KMS-11 (cell line): ENCODE data around the gene CTPS1.

Experiments used
- H2AFZ ChIP-seq: fragments of 200-600 bp; sonication (generic); 2 replicates; pipeline ENCODE4 v1.6.1; 2016; ENCODE audit warnings: antibody characterized with exemption, mixed run types, low read depth
- H3K27ac ChIP-seq: fragments of 200-600 bp; sonication (generic); 2 replicates; pipeline ENCODE4 v1.6.1; 2016; ENCODE audit warnings: mild to moderate bottlenecking, mixed run types
- H3K27me3 ChIP-seq: fragments of 200-600 bp; sonication (generic); 2 replicates; pipeline ENCODE4 v1.6.1; 2017; ENCODE audit warnings: mild to moderate bottlenecking, low read depth, mixed run types, moderate library complexity; ENCODE audit not compliant: insufficient read depth
- H3K36me3 ChIP-seq: fragments of 200-600 bp; sonication (generic); 2 replicates; pipeline ENCODE4 v1.6.1; 2017; ENCODE audit warnings: mild to moderate bottlenecking, mixed run types; ENCODE audit not compliant: insufficient read depth
- H3K4me1 ChIP-seq: fragments of 200-600 bp; sonication (generic); 2 replicates; pipeline ENCODE4 v1.6.1; 2016; ENCODE audit warnings: mild to moderate bottlenecking, low read depth, mixed run types; ENCODE audit not compliant: poor library complexity, severe bottlenecking
- H3K4me2 ChIP-seq: fragments of 200-600 bp; sonication (generic); 2 replicates; pipeline ENCODE4 v1.7.0; 2016; ENCODE audit warnings: mild to moderate bottlenecking, mixed run types
- H3K4me3 ChIP-seq: fragments of 200-600 bp; sonication (generic); IDR thresholded peaks from 2 replicates; pipeline ENCODE4 v1.6.1; 2017; ENCODE audit warnings: low read depth, low read length, mixed read lengths; ENCODE audit not compliant: insufficient read depth
- H3K79me2 ChIP-seq: fragments of 200-600 bp; sonication (generic); 2 replicates; pipeline ENCODE4 v1.6.1; 2016; ENCODE audit warnings: low read depth, mixed run types; ENCODE audit not compliant: insufficient read depth
- H3K9ac ChIP-seq: fragments of 200-600 bp; sonication (generic); 2 replicates; pipeline ENCODE4 v1.6.1; 2016; ENCODE audit warnings: mild to moderate bottlenecking, mixed run types
- H4K20me1 ChIP-seq: fragments of 200-600 bp; sonication (generic); 2 replicates; pipeline ENCODE4 v1.6.1; 2016; ENCODE audit warnings: mild to moderate bottlenecking, mixed run types; ENCODE audit not compliant: insufficient read depth
- TF ChIP-seq, protein P1 (sequence below): fragments of 200-600 bp; sonication (generic); conservative IDR thresholded peaks from 2 replicates; pipeline ENCODE4 v1.6.1; 2017; ENCODE audit warnings: low read depth, mild to moderate bottlenecking, antibody characterized with exemption, low read length, moderate library complexity, mixed read lengths

CTPS1 gene

DNA sequence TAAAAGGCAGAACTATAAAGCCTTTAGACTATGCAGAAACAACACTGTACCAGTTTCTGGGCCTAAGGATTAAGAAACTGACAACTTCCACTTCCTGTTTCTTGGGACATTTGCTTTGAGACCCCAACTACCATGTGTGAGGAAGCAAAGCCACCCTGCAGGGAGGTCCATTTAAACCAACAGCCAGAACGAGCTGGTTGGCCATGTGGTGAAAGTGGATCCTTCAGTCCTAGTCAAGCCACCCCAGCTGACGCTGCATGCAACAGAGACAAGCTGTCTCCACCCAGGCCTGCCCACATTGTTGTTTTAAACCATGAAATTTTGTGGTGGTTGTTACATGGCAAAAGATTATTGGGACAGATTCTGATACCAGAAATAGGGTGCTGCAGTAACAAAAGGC is 73.8 kb downstream of the CTPS1 start:
- Histone ChIP-seq H4K20me1 (no peaks in the 10 kb centered on the region), H2AFZ (no peak overlapping the region), H3K27ac (no peak overlapping the region), H3K9ac (no peak overlapping the region), H3K4me3 (no peak overlapping the region), H3K4me1 (no peaks in the 10 kb centered on the region), H3K27me3 (no peaks in the 10 kb centered on the region), H3K79me2 (no peaks in the 10 kb centered on the region), H3K4me2 (no peak overlapping the region), H3K36me3 (no peaks in the 10 kb centered on the region)
- TF ChIP-seq, protein P1, sequence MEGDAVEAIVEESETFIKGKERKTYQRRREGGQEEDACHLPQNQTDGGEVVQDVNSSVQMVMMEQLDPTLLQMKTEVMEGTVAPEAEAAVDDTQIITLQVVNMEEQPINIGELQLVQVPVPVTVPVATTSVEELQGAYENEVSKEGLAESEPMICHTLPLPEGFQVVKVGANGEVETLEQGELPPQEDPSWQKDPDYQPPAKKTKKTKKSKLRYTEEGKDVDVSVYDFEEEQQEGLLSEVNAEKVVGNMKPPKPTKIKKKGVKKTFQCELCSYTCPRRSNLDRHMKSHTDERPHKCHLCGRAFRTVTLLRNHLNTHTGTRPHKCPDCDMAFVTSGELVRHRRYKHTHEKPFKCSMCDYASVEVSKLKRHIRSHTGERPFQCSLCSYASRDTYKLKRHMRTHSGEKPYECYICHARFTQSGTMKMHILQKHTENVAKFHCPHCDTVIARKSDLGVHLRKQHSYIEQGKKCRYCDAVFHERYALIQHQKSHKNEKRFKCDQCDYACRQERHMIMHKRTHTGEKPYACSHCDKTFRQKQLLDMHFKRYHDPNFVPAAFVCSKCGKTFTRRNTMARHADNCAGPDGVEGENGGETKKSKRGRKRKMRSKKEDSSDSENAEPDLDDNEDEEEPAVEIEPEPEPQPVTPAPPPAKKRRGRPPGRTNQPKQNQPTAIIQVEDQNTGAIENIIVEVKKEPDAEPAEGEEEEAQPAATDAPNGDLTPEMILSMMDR, result no peak

DNA sequence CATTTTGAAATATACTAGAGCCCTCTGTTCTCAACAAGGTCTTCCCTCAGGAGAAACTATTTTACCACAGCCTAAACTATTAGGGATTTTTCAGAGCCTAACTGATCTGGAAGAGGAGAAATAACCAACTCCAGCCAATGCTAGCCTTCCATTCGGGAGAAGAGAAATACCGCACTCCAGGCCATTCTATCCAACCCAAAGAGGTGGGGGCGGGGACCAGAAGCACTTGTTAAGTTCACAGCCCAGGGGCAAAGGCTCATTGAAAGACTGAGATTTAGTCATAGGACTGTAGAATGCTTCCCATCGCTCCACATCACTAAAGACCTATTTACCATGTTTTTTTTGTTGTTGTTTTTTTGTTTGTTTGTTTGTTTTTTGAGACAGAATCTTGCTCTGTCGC is 77.4 kb downstream of the CTPS1 start:
- Histone ChIP-seq H3K4me2 (no peak overlapping the region), H3K4me3 (no peak overlapping the region), H3K36me3 (no peaks in the 10 kb centered on the region), H3K4me1 (no peaks in the 10 kb centered on the region), H2AFZ (no peak overlapping the region), H4K20me1 (no peaks in the 10 kb centered on the region), H3K9ac (no peak overlapping the region), H3K79me2 (no peaks in the 10 kb centered on the region), H3K27me3 (no peaks in the 10 kb centered on the region), H3K27ac (no peak overlapping the region)
- TF ChIP-seq, protein P1, result no peak
